Heart left ventricle (tissue), 16 donors: ENCODE results near the gene TMCO5A. TPM values are rescaled to one million over a fixed set of nuclear protein-coding genes. Genes with fewer than 3 reads are reported as not detected.

Source experiments
- ATAC-seq, 4 donors: fragments of 200-7000 bp; cut with Tn5 transposase; one replicate each; pipeline ENCODE4 v1.9.1; 2020 to 2022; ENCODE audit warnings: moderate library complexity in 4 of 4, mild to moderate bottlenecking in 3 of 4, moderate number of reproducible peaks in 1 of 4
- DNase-seq, 5 donors: peaks; one replicate each; pipeline ENCODE4 v3.0.0-alpha.2; 2020
- H3K27ac ChIP-seq, 12 donors: fragments of 200-600 bp; sonication (generic) in 4 of 12; one replicate each; pipeline versions ENCODE4 v1.5.0 to v1.8.0; 2016 to 2022; ENCODE audit warnings: mild to moderate bottlenecking in 2 of 12
- H3K27me3 ChIP-seq, 9 donors: fragments of 200-600 bp; sonication (generic) in 2 of 9; one replicate each; pipeline versions ENCODE4 v1.5.1 to v1.8.0; 2016 to 2022; ENCODE audit warnings: mild to moderate bottlenecking in 3 of 9
- H3K36me3 ChIP-seq, 9 donors: fragments of 200-600 bp; sonication (generic) in 2 of 9; one replicate each; pipeline versions ENCODE4 v1.5.0 to v1.8.0; 2018 to 2022; ENCODE audit warnings: mild to moderate bottlenecking in 2 of 9
- H3K4me1 ChIP-seq, 12 donors: fragments of 200-600 bp; sonication (generic) in 4 of 12; one replicate each; pipeline versions ENCODE4 v1.5.0 to v1.8.0; 2016 to 2022; ENCODE audit warnings: mild to moderate bottlenecking in 3 of 12
- H3K4me3 ChIP-seq, 12 donors: fragments of 200-600 bp; sonication (generic) in 4 of 12; one replicate each; pipeline versions ENCODE4 v1.5.0 to v1.8.0; 2017 to 2022; ENCODE audit warnings: mild to moderate bottlenecking in 9 of 12, moderate library complexity in 4 of 12
- H3K9me3 ChIP-seq, 12 donors: fragments of 200-600 bp; sonication (generic) in 4 of 12; one replicate each; pipeline versions ENCODE4 v1.5.0 to v1.8.0; 2016 to 2022; ENCODE audit warnings: mild to moderate bottlenecking in 1 of 12
- POLR2A ChIP-seq, 2 donors: fragments of 450-650 bp; IDR thresholded peaks; one replicate each; pipeline ENCODE4 v1.6.1; 2017; ENCODE audit warnings: antibody characterized with exemption in 2 of 2, mild to moderate bottlenecking in 2 of 2, moderate library complexity in 2 of 2
- WGBS, 4 donors: extraction: QIAGEN DNeasy Blood & Tissue Kit in 2 of 4; methylation state at CpG; one replicate each; pipeline versions ENCODE4 v1.1.5 to v1.1.7; 2013 to 2018; 5-methylcytosine and 5-hydroxymethylcytosine counted together
- intact Hi-C, 10 donors: fragments of 100-400 bp; cut with DNase I; formaldehyde crosslinking; loops; one replicate each; pipeline versions ENCODE4 v1.11.1 to v1.14.2; 2022
- polyA plus RNA-seq, 2 donors: library from polyadenylated mRNA; stranded (reverse); fragments of 200-250 nt; gene quantifications; one replicate each; pipeline ENCODE4 v1.2.3, GENCODE V29; 2013
- total RNA-seq, 9 donors: library from RNA; depleted of rRNA in 2 of 9; stranded (reverse); fragments of >200 nt in 2 of 9; fragmentation: NEBNext Ultra II Directional in 3 of 9; extraction: Animal tissue kit (Norgen Biotek cat#: 25700) in 3 of 9; gene quantifications; one replicate each; pipeline versions ENCODE4 v1.1.0 to v1.2.4, GENCODE V29; 2016 to 2023
- TF ChIP-seq, protein P1 (sequence below), 12 donors: fragments of 200-600 bp; sonication (generic) in 4 of 12; IDR thresholded peaks; one replicate each; pipeline versions ENCODE4 v1.5.0 to v1.8.0; 2018 to 2022; ENCODE audit warnings: antibody characterized with exemption in 12 of 12, mild to moderate bottlenecking in 5 of 12
- donor health status: ischemic (EF 13 %, LVEDD 7.1; RV severe dilation, severe dysfunction).
- donor health status: healthy with polysubstance abuse.
- donor health status: DM: no; HTN: yes; CAD: no.
- donor health status: DM: no; HTN: no; CAD: no.
- donor health status: ischemic (EF 25% LVEDD 6.9; RV normal size, moderate dysfunction).
- donor health status: ischemic (EF 25% LVEDD 5.7; RV mildly dilated, moderate dysfunction).
- donor health status: healthy.
- donor health status: DM: yes; HTN: yes; CAD: no.
- donor health status: ischemic (EF 35%, LVEDD 5.7; RV mildly dilated, moderate dysfunction).
- donor health status: nonischemic (EF 11% LVEDD 7.7; RV severe dilation, severe dysfunction).
- donor health status: DM: yes; HTN: yes; CAD: no.
- donor health status: PGD.
- donor health status: ischemic (EF 29% LVEDD 5.4; RV normal size, mild dysfunction).
- donor health status: nonischemic (EF 23%, LVEDD 6.1; RV moderate dilation, normal function).

The TMCO5A gene
- total and polyA plus RNA-seq, 11 donors = not detected

DNA sequence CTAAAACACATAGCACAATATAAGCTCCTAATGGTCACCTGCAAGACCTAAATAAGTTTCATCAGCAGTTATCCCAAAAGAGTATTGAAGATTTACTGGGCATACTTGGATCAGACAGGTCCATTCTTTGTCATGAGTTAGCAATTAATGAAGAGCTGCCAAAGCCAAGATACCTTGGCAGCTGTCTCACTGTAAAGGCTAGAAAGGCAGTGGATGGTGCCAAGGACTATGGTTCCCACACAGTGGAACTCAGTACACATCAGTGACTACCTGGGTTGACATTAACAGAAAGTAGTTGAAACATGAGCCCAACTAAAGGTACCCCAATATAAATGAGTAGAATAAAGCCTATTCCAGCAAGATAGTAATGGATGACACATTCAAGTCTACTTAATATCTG, 41.1 kb upstream of the TMCO5A start:
- Histone ChIP-seq H3K4me3 (no peak overlapping the region), H3K27me3 (peaks cover 0 to 5% (median 0%) of the 10 kb centered on the region in 9 donors), H3K4me1 (no peaks in the 10 kb centered on the region), H3K9me3 (no peaks in the 10 kb centered on the region), H3K36me3 (no peaks in the 10 kb centered on the region), H3K27ac (no peak overlapping the region)
- peak in 3 of 4 donors; percentile 60 to 68 (median 65) for ATAC-seq
- peak in 2 of 5 donors; percentile 26 to 28 for DNase-seq
- TF ChIP-seq POLR2A (IDR thresholded peaks at IDR 0.05) = no peak
- TF ChIP-seq, protein P1, sequence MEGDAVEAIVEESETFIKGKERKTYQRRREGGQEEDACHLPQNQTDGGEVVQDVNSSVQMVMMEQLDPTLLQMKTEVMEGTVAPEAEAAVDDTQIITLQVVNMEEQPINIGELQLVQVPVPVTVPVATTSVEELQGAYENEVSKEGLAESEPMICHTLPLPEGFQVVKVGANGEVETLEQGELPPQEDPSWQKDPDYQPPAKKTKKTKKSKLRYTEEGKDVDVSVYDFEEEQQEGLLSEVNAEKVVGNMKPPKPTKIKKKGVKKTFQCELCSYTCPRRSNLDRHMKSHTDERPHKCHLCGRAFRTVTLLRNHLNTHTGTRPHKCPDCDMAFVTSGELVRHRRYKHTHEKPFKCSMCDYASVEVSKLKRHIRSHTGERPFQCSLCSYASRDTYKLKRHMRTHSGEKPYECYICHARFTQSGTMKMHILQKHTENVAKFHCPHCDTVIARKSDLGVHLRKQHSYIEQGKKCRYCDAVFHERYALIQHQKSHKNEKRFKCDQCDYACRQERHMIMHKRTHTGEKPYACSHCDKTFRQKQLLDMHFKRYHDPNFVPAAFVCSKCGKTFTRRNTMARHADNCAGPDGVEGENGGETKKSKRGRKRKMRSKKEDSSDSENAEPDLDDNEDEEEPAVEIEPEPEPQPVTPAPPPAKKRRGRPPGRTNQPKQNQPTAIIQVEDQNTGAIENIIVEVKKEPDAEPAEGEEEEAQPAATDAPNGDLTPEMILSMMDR (IDR thresholded peaks at IDR 0.05) = no peak
- intact Hi-C loops = no loop called here

DNA sequence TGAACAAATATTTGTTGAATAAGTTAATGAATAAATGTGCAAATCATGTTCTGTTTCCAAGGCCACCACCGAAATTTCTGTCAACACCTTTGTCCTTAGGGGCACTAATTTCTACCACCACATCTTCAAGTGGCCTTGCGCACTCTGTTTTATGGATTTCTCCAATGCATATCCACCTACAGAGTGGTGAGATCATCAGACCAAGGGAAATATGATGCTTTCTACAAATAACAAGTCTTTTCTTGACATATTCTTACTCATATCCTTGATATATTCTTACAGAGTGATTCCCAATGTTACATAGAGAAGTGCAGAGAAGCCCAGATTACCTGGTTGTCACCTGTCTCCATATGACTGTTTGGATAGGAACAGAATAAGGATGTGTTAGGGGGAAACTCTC, 36.1 kb upstream of the TMCO5A start:
- intact Hi-C loops = no loop called here
- H3K27ac ChIP-seq = no peak overlapping the region
- no peak overlapping the region for H3K4me3 ChIP-seq
- 79 to 87% (median 82%) methylated on average over 2 of the region's 2 CpGs for WGBS, 4 donors
- H3K27me3 ChIP-seq = peaks cover 0 to 11% (median 0%) of the 10 kb centered on the region in 9 donors
- DNase-seq (no peak), ATAC-seq (no peak)
- TF ChIP-seq, protein P1 (IDR thresholded peaks at IDR 0.05) = no peak
- no peak for TF ChIP-seq POLR2A (IDR thresholded peaks at IDR 0.05)
- no peaks in the 10 kb centered on the region for H3K36me3 ChIP-seq
- no peaks in the 10 kb centered on the region for H3K4me1 ChIP-seq
- H3K9me3 ChIP-seq = no peaks in the 10 kb centered on the region

DNA sequence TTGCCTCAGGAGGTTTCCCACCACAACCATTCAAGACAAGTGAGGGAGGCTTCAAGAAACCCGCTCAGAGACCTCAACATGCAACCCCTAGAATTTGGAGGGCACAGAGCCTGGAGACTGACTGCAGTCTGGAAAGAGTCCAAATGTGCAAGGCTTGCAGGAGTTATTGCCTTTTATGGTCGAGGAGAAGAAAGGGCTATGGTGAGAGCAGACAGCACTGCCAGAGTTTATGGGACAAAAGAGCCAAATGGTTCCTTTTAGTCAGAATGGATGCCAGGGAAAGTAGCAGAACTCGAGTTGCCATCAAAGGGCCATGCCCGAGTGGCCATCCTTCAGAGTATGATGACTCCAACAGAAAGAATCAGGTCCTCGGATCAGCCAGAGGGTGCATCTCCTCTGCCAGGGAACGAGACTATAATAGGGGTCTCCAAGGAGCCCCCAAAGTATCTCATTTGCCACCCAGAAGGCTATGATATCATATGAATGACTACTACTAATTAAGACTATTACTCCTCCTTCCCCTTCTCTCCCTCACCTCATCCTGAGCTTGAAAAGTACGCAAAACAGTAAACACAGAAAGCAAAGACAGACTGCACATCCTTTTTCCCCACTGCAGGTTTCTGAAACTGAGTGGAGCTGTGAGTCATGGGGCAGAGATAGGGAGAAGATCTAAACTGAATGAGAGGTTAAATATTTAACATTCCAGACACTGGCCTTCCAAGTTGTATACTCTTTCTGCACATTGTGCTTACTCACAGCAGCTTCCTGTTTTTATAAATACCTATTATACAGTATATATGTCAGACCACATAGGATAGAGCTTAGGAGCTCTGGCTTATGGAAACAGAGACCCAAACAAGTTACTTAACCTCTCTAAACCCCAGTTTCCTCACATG, 33.9 kb upstream of the TMCO5A start:
- 64 to 79% (median 67%) methylated on average over 7 of the region's 7 CpGs for WGBS, 4 donors
- DNase-seq = no peak
- H3K36me3 ChIP-seq = no peaks in the 10 kb centered on the region
- no peaks in the 10 kb centered on the region for H3K4me1 ChIP-seq
- peaks cover 0 to 7% (median 0%) of the 10 kb centered on the region in 9 donors for H3K27me3 ChIP-seq
- H3K4me3 ChIP-seq = no peak overlapping the region
- no peak for ATAC-seq
- intact Hi-C loops = no loop called here
- no peaks in the 10 kb centered on the region for H3K9me3 ChIP-seq
- TF ChIP-seq, protein P1 (IDR thresholded peaks at IDR 0.05) = no peak
- TF ChIP-seq POLR2A (IDR thresholded peaks at IDR 0.05) = no peak
- no peak overlapping the region for H3K27ac ChIP-seq

DNA sequence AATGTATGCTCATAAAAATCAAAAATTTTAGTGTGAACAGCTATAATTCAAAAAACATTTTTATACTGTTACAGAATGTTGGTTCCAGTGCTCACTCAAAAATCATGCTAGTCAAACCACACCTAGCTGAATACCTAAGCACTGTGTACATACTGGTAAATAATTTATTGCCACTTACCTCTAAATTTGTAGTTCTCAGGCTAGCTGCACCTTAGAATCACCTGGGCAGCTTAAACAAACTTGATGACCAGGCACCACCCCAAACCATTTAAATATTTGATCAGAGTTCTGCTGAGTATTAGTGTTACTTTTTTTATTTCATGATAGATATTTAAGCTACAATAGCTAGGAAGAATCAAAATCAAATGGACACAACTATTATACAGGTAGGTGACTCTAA, 32.3 kb upstream of the TMCO5A start:
- TF ChIP-seq, protein P1 (IDR thresholded peaks at IDR 0.05) = no peak
- TF ChIP-seq POLR2A (IDR thresholded peaks at IDR 0.05) = no peak
- H3K36me3 ChIP-seq = no peaks in the 10 kb centered on the region
- H3K4me1 ChIP-seq = no peaks in the 10 kb centered on the region
- intact Hi-C loops = no loop called here
- DNase-seq (no peak), ATAC-seq (no peak)
- no peak overlapping the region for H3K27ac ChIP-seq
- no peak overlapping the region for H3K4me3 ChIP-seq
- H3K9me3 ChIP-seq = no peaks in the 10 kb centered on the region
- peaks cover 0 to 7% (median 0%) of the 10 kb centered on the region in 9 donors for H3K27me3 ChIP-seq
